Measurements from ENCODE around the gene HSF2BP.

DNA sequence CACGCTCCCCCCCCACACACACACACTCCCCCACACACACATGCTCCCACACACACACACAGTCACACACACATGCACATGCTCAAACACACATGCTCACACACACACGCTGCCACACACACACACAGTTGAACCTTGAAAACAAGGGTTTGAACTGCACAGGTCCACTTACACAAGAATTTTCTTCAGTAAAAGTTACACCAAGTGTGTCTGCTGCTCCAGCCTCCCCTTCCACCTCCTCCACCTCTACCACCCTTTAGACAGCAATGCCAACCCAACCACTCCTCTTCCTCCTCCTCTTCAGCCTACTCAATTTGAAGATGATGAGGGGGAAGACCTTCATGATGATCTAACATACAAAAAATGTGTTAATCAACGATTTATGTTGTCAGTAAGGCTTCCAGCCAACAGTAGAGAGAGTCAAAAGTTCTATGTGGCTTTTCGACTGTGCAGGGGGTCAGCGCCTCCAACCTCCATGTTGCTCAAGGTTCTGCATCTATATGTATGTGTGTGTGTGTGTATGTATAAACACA lies 26.8 kb downstream of the HSF2BP start:
- no peak for TF ChIP-seq TAF1 (IDR thresholded peaks at IDR 0.05; ENCODE audit: low read depth)
- TF ChIP-seq EZH2 (IDR thresholded peaks at IDR 0.05; ENCODE audit: borderline replicate concordance, insufficient read depth, low read length, poor library complexity, severe bottlenecking), result no peak
- TF ChIP-seq, protein P1, sequence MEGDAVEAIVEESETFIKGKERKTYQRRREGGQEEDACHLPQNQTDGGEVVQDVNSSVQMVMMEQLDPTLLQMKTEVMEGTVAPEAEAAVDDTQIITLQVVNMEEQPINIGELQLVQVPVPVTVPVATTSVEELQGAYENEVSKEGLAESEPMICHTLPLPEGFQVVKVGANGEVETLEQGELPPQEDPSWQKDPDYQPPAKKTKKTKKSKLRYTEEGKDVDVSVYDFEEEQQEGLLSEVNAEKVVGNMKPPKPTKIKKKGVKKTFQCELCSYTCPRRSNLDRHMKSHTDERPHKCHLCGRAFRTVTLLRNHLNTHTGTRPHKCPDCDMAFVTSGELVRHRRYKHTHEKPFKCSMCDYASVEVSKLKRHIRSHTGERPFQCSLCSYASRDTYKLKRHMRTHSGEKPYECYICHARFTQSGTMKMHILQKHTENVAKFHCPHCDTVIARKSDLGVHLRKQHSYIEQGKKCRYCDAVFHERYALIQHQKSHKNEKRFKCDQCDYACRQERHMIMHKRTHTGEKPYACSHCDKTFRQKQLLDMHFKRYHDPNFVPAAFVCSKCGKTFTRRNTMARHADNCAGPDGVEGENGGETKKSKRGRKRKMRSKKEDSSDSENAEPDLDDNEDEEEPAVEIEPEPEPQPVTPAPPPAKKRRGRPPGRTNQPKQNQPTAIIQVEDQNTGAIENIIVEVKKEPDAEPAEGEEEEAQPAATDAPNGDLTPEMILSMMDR (IDR thresholded peaks at IDR 0.05; ENCODE audit: poor library complexity, severe bottlenecking), result no peak
